Spleen (tissue), 11 donors: Measurements from ENCODE around the gene ZMYND8. TPM values are rescaled to one million over a fixed set of nuclear protein-coding genes. Genes with fewer than 3 reads are reported as not detected.
"Not testable (repeated sequence)": the region's sequence is repeated elsewhere in the genome, so short reads cannot be mapped to it uniquely, and the experiment has no call there.

Experiments
- DNase-seq: peaks from one replicate; pipeline ENCODE4 v3.0.0-alpha.2; 2020
- H3K27ac ChIP-seq, 8 donors: fragments of 200-600 bp; sonication (generic) in 7 of 8; 1 replicate in 4 of 8; 2 replicates in 4 of 8; pipeline versions ENCODE4 v1.5.0 to v1.8.0; 2016 to 2021; ENCODE audit warnings: inconsistent platforms in 4 of 8, mild to moderate bottlenecking in 4 of 8, moderate library complexity in 1 of 8
- H3K27me3 ChIP-seq, 7 donors: fragments of 200-600 bp; sonication (generic) in 6 of 7; replicated peaks in 1 of 7; 1 replicate in 4 of 7; 2 replicates in 3 of 7; pipeline versions ENCODE4 v1.5.0 to v1.8.0; 2016 to 2021; ENCODE audit warnings: inconsistent platforms in 3 of 7, mild to moderate bottlenecking in 1 of 7
- H3K36me3 ChIP-seq, 6 donors: fragments of 200-600 bp; sonication (generic) in 5 of 6; 1 replicate in 4 of 6; 2 replicates in 2 of 6; pipeline versions ENCODE4 v1.5.0 to v1.8.0; 2016 to 2021; ENCODE audit warnings: inconsistent platforms in 2 of 6
- H3K4me1 ChIP-seq, 6 donors: fragments of 200-600 bp; sonication (generic) in 5 of 6; 1 replicate in 3 of 6; 2 replicates in 3 of 6; pipeline versions ENCODE4 v1.5.0 to v1.8.0; 2016 to 2021; ENCODE audit warnings: inconsistent platforms in 3 of 6
- H3K4me3 ChIP-seq, 8 donors: fragments of 200-600 bp; sonication (generic) in 7 of 8; 1 replicate in 4 of 8; 2 replicates in 4 of 8; pipeline versions ENCODE4 v1.5.0 to v1.8.0; 2016 to 2021; ENCODE audit warnings: inconsistent platforms in 4 of 8, mild to moderate bottlenecking in 4 of 8, moderate library complexity in 2 of 8
- H3K9me3 ChIP-seq, 8 donors: fragments of 200-600 bp; sonication (generic) in 7 of 8; 1 replicate in 4 of 8; 2 replicates in 4 of 8; pipeline versions ENCODE4 v1.5.0 to v1.8.0; 2016 to 2021; ENCODE audit warnings: inconsistent platforms in 4 of 8
- CTCF ChIP-seq, 11 experiments: fragments of 200-600 bp in 7 of 11; fragments of 450-650 bp in 4 of 11; sonication (generic) in 4 of 11; IDR thresholded peaks in 8 of 11; conservative IDR thresholded peaks in 3 of 11; 1 replicate in 7 of 11; 2 replicates in 4 of 11; pipeline versions ENCODE4 v1.4.0 to v1.8.0; 2016 to 2021; ENCODE audit warnings: antibody characterized with exemption in 11 of 11, inconsistent platforms in 4 of 11, mild to moderate bottlenecking in 1 of 11
- POLR2A ChIP-seq, 3 donors: fragments of 450-650 bp; IDR thresholded peaks; one replicate each; pipeline ENCODE4 v1.5.1; 2017; ENCODE audit warnings: antibody characterized with exemption in 3 of 3, mild to moderate bottlenecking in 1 of 3
- POLR2AphosphoS5 ChIP-seq, 3 donors: sonication (generic); formaldehyde crosslinking; IDR thresholded peaks; one replicate each; pipeline ENCODE4 v1.5.1; 2017; ENCODE audit warnings: antibody characterized with exemption in 3 of 3
- WGBS, 5 donors: extraction: QIAGEN DNeasy Blood & Tissue Kit in 3 of 5; methylation state at CpG; one replicate each; pipeline versions ENCODE4 v1.1.5 to v1.1.7; 2013 to 2018; 5-methylcytosine and 5-hydroxymethylcytosine counted together
- intact Hi-C: fragments of 100-400 bp; cut with DNase I; formaldehyde crosslinking; loops from one replicate; pipeline ENCODE4 v1.15.0; 2023; ENCODE audit warnings: low total_unique reads
- polyA plus RNA-seq, 3 donors: library from polyadenylated mRNA; stranded (reverse); fragments of 200-250 nt; gene quantifications; one replicate each; pipeline ENCODE4 v1.2.1, GENCODE V29; 2013
- total RNA-seq, 7 donors: library from RNA; depleted of rRNA in 3 of 7; stranded (reverse); fragments of >200 nt in 3 of 7; fragmentation: NEBNext Ultra II Directional in 4 of 7; extraction: Animal tissue kit (Norgen Biotek cat#: 25700) in 4 of 7; gene quantifications; one replicate each; pipeline versions ENCODE4 v1.1.0 to v1.2.1, GENCODE V29; 2016 to 2021
- donor health status: healthy with polysubstance abuse.
- donor health status: DM: no; HTN: no; CAD: no; lungs with moderate emphysema.
- donor health status: DM: no; HTN: no; CAD: no.
- donor health status: Bipolar disorder and iron deficiency.
- donor health status: healthy.
- donor health status: DM: no; HTN: no; CAD: no.
- donor health status: DM: yes; HTN: yes; CAD: no.

Gene ZMYND8
- total and polyA plus RNA-seq, 10 donors: 12.5 to 64.0 (median 46.8) TPM

- no peak overlapping the region for H3K27ac ChIP-seq
- no peak overlapping the region for H3K4me3 ChIP-seq
- H3K27me3 ChIP-seq: no peaks in the 10 kb centered on the region
- peaks cover 0 to 99% (median 19%) of the 10 kb centered on the region in 6 donors for H3K36me3 ChIP-seq
- no peak for DNase-seq
- 81 to 97% (median 92%) methylated on average over 5 of the region's 5 CpGs for WGBS, 5 donors
- TF ChIP-seq POLR2AphosphoS5 (IDR thresholded peaks at IDR 0.05): peak in 1 of 3 donors; percentile 6
- TF ChIP-seq CTCF (IDR thresholded peaks at IDR 0.05 in 8 of 11, conservative IDR thresholded peaks at IDR 0.05 in 3 of 11): no peak
- no peaks in the 10 kb centered on the region for H3K9me3 ChIP-seq
- peaks cover 0 to 36% (median 18%) of the 10 kb centered on the region in 6 donors for H3K4me1 ChIP-seq
- intact Hi-C loops: no loop called here
Measured at GRCh38 chr20:47267621-47268020, 88.9 kb downstream of the ZMYND8 start.

- intact Hi-C loops: no loop called here
- Histone ChIP-seq H3K36me3 (peaks cover 0 to 99% (median 21%) of the 10 kb centered on the region in 6 donors), H3K4me3 (no peak overlapping the region), H3K9me3 (no peaks in the 10 kb centered on the region), H3K27ac (no peak overlapping the region), H3K4me1 (peaks cover 0 to 37% (median 18%) of the 10 kb centered on the region in 6 donors), H3K27me3 (no peaks in the 10 kb centered on the region)
- TF ChIP-seq POLR2AphosphoS5 (IDR thresholded peaks at IDR 0.05) (no peak), CTCF (IDR thresholded peaks at IDR 0.05 in 8 of 11, conservative IDR thresholded peaks at IDR 0.05 in 3 of 11) (no peak), POLR2A (IDR thresholded peaks at IDR 0.05) (no peak)
- WGBS, 5 donors: 66 to 84% (median 72%) methylated on average over 7 of the region's 7 CpGs
- no peak for DNase-seq
Measured at GRCh38 chr20:47266847-47267515, 89.5 kb downstream of the ZMYND8 start.

GRCh38 chr20:47265984-47266383 lies 90.5 kb downstream of the ZMYND8 start:
- TF ChIP-seq CTCF (IDR thresholded peaks at IDR 0.05 in 8 of 11, conservative IDR thresholded peaks at IDR 0.05 in 3 of 11) (no peak), POLR2AphosphoS5 (IDR thresholded peaks at IDR 0.05) (peak in 1 of 3 donors; percentile 6), POLR2A (IDR thresholded peaks at IDR 0.05) (no peak)
- DNase-seq: no peak
- H3K4me3 ChIP-seq: no peak overlapping the region
- 83 to 95% (median 93%) methylated on average over 5 of the region's 5 CpGs for WGBS, 5 donors
- intact Hi-C loops: no loop called here
- peaks cover 0 to 99% (median 23%) of the 10 kb centered on the region in 6 donors for H3K36me3 ChIP-seq
- H3K9me3 ChIP-seq: no peaks in the 10 kb centered on the region
- H3K27me3 ChIP-seq: no peaks in the 10 kb centered on the region
- H3K27ac ChIP-seq: peak overlapping the region in 2 of 8 donors; percentile 14 to 31
- peaks cover 0 to 47% (median 24%) of the 10 kb centered on the region in 6 donors for H3K4me1 ChIP-seq

GRCh38 chr20:47265214-47265613 lies 91.3 kb downstream of the ZMYND8 start:
- no peak for DNase-seq
- Histone ChIP-seq H3K4me1 (peaks cover 0 to 55% (median 24%) of the 10 kb centered on the region in 6 donors), H3K27ac (peak overlapping the region in 1 of 8 donors; percentile 31), H3K4me3 (no peak overlapping the region), H3K27me3 (no peaks in the 10 kb centered on the region), H3K36me3 (peaks cover 0 to 99% (median 28%) of the 10 kb centered on the region in 6 donors), H3K9me3 (no peaks in the 10 kb centered on the region)
- 83 to 93% (median 91%) methylated on average over 6 of the region's 6 CpGs for WGBS, 5 donors
- no peak for TF ChIP-seq POLR2A (IDR thresholded peaks at IDR 0.05)
- TF ChIP-seq CTCF (IDR thresholded peaks at IDR 0.05 in 8 of 11, conservative IDR thresholded peaks at IDR 0.05 in 3 of 11): no peak
- TF ChIP-seq POLR2AphosphoS5 (IDR thresholded peaks at IDR 0.05): no peak
- intact Hi-C loops: no loop called here

- intact Hi-C loops, H3K27me3 ChIP-seq, DNase-seq, H3K4me3 ChIP-seq, H3K9me3 ChIP-seq: not testable (repeated sequence)
- 80 to 92% (median 86%) methylated on average over 14 of the region's 14 CpGs for WGBS, 5 donors
- H3K36me3 ChIP-seq: peaks cover 0 to 99% (median 25%) of the 10 kb centered on the region in 6 donors
- peak overlapping the region in 4 of 8 donors; percentile 67 to 83 (median 78) for H3K27ac ChIP-seq
- H3K4me1 ChIP-seq: peaks cover 2 to 59% (median 31%) of the 10 kb centered on the region in 6 donors
Measured at GRCh38 chr20:47264137-47264769, 92.2 kb downstream of the ZMYND8 start.
